ENCODE measurements around the gene PRUNE2.

The PRUNE2 gene

GRCh38 chr9:76564297-76564696 is 341.6 kb downstream of the PRUNE2 start:
- ChIA-PET CTCF (no interaction called here), POLR2A (no interaction called here)
- no peak overlapping the region for H3K4me3 ChIP-seq (ENCODE audit: low read depth, low read length)
- DNase-seq (ENCODE audit: low read depth, low spot score) = no peak
- TF ChIP-seq, protein P1, sequence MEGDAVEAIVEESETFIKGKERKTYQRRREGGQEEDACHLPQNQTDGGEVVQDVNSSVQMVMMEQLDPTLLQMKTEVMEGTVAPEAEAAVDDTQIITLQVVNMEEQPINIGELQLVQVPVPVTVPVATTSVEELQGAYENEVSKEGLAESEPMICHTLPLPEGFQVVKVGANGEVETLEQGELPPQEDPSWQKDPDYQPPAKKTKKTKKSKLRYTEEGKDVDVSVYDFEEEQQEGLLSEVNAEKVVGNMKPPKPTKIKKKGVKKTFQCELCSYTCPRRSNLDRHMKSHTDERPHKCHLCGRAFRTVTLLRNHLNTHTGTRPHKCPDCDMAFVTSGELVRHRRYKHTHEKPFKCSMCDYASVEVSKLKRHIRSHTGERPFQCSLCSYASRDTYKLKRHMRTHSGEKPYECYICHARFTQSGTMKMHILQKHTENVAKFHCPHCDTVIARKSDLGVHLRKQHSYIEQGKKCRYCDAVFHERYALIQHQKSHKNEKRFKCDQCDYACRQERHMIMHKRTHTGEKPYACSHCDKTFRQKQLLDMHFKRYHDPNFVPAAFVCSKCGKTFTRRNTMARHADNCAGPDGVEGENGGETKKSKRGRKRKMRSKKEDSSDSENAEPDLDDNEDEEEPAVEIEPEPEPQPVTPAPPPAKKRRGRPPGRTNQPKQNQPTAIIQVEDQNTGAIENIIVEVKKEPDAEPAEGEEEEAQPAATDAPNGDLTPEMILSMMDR (IDR thresholded peaks at IDR 0.05; ENCODE audit: insufficient read depth, low read length, missing control alignments) = no peak

DNA sequence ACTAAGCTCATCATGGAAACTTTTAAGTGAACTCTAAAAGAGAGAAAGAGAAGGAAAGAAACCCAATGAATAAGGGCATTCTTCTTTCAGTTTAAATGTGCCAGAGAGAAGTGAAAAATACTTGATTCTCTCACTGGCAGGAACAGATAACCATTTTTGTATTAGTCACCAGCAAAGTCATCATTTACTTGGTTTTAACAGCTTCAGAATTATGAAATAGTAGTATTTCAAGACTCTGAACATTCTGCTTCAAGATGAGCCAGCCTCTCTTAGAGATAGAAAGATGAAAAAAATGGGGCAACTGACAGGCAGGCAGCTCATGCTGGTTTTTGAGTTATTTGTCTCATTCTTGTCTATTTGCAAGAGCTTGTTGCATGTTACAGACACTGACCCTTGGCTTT is 343.4 kb downstream of the PRUNE2 start:
- H3K4me3 ChIP-seq (ENCODE audit: low read depth, low read length) = no peak overlapping the region
- peak; percentile 37 for DNase-seq (ENCODE audit: low read depth, low spot score)
- ChIA-PET POLR2A (interaction anchor here (0.7 kb wide), 1 partner anchor 139 kb away, joined by 4 read pairs; no protein-coding TSS in a partner anchor), CTCF (no interaction called here)
- TF ChIP-seq, protein P1 (IDR thresholded peaks at IDR 0.05; ENCODE audit: insufficient read depth, low read length, missing control alignments) = no peak

GRCh38 chr9:76561900-76562299 is 344.0 kb downstream of the PRUNE2 start:
- ChIA-PET CTCF (interaction anchor here (0.6 kb wide), 1 partner anchor 97 kb away, joined by 3 read pairs; no protein-coding TSS in a partner anchor), POLR2A (no interaction called here)
- H3K4me3 ChIP-seq (ENCODE audit: low read depth, low read length) = no peak overlapping the region
- TF ChIP-seq, protein P1 (IDR thresholded peaks at IDR 0.05; ENCODE audit: insufficient read depth, low read length, missing control alignments) = no peak
- DNase-seq (ENCODE audit: low read depth, low spot score) = no peak

All from AG04449 (cell line).